Stimulated activated CD4-positive, alpha-beta T cell treated with anti-CD3 and anti-CD28 coated beads, Interleukin-4, amount 100 ng/mL, for 1 hour (primary cell): Measurements from ENCODE around the gene PARP11.

Experiments used
- DNase-seq: peaks from one replicate; pipeline ENCODE4 v3.0.0-alpha.2; 2020

Gene PARP11, protein sequence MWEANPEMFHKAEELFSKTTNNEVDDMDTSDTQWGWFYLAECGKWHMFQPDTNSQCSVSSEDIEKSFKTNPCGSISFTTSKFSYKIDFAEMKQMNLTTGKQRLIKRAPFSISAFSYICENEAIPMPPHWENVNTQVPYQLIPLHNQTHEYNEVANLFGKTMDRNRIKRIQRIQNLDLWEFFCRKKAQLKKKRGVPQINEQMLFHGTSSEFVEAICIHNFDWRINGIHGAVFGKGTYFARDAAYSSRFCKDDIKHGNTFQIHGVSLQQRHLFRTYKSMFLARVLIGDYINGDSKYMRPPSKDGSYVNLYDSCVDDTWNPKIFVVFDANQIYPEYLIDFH

DNA sequence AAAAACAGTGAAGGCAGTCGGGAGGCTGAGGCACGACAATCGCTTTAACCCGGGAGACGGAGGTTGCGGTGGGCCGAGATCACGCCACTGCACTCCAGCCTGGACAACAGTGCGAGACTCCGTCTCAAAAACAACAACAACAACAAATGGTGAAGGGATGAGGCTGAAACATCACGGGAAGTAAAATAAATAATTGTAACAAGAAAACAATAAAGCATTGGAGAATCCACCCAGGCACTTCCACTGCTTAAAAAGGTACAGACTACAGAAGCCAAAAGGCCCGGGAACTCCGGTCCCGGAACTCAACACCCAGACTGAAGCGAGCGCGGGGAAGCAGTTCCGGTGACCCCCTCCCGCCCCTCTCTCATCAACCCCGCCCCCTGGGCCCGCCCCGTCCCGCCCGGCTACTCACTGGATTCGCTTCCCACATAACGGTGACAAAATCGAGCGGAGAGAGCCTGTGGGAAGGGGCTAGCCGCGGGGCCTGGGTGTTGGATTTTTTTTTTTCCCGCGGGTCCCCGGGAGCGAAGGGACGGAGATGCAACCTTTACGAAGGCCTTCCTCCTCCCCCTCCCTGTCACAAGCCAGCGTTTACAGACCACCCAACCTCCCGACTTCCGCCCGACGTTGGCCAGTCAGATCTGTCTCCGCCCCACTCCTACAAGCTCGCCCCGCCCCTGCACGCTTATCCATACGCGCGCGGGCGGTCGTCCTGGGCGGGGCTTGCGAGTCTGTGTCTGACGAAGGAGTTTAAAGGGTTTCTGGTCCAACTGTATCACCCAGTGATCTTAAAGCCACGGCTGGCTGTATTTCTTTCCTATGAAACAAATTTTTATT lies at the start of gene PARP11:
Gene PARP11, minus strand, starts transcription at position 600 of the 837 bp plus-strand sequence. Its CDS starts 170 bp downstream, at position 430.
- DNase-seq = peak; percentile 99

DNA sequence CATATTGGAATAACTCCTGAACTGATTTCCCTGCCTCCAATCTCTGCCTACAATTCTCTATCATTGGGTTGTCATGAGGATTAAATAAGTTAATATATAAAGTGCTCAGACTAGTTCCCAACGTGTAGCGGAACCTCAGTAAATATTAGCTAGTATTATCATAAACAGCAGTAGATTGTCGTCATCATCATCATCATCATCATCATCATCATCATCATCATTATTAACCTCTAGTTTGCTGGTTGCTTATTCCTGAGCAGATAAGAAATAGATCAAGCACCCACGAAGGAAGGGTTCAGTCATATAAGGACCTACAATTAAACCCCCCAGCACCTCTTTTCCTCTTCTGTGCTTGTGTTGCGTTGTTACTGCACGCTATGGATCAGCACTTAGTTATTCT lies 48.8 kb upstream of the PARP11 start:
- DNase-seq = no peak

DNA sequence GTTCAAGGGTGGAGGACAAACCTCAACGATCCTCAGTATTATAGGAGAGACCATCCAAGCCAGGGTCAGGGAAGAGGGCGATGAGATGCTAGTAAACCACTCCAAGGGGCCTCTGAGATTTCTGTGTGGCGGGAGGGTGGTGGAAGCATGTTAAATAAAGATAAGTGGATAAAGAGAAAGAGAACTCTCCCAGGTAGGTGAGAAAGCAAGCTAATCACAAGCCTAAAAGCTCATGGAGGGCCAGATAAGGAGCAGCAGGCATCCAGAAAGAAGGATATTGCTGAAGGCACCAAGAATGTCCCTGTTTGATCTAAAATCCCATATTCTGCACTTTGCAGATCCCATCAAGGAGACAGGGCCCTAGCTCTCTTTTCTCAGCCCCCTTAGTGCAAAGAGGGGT lies 48.3 kb upstream of the PARP11 start:
- DNase-seq = no peak

DNA sequence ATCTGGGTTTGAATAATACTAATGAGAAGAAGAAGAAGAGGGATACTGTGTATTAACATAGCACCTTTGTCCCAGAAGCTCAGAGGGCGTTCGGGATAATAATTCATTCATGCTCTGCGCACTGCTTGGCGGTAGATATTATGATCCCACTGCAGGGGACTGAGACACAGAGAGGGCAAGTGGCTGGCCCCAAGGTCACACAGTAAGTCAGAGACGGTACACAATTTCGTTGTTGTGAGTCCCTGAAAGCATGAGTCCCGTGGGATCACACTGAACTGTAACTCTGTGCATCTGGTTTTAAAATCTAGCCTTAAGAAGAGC lies 47.9 kb upstream of the PARP11 start:
- no peak for DNase-seq

DNA sequence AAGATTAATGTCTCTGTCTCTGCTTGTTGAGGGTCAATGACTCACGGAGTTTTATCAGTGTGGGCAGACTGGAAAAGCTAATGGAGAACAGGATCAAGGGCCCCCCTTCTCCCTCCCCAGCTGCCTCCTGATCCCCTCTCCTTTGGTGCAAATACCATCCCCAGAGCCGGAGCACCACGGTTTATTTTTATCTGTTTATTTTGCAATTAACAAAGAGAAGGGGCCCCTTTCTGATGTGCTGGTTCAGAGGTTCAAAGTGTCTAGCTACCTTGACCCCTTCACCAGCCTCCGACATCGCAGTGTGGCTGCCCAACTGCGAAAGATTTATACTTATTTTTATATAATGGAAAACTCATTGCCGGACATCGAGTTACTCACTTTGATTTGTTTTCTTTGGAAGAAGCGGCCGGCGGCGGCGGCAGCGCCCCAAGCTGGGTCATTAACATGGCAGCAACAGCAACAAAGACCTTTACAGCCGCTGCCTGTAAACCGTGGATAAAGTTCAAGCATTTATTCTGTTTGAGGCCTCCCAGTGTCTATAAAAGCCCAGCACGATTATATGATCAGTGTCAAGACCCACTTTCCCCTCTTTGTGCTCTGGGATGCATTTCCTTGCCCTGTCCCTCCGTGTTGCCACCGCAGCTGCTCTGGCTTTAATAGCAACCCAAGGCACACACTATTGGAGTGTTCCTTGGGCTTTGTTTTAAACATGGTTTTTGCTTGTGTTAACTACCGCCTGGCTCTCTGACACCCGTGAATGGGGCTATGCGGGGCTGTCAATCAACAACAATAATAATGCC lies 47.4 kb upstream of the PARP11 start:
- no peak for DNase-seq

DNA sequence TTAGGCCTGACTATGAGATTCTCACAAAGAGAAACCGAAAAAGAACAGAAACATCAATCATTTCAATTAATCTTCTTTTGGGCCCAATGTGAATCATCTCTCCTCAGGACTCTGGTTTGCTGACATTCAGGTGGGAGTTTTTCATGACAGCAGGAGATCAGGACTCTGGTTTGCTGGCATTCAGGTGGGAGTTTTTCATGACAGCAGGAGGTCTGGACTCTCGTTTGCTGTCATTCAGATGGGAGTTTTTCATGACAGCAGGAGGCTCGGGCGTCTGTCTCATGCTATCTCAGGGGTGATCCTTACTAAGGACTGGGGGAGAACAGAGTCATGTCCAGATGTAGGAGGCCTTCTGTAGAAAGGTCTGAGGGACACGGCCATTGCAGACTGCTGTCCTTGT lies 40.1 kb upstream of the PARP11 start:
- DNase-seq = peak; percentile 37

DNA sequence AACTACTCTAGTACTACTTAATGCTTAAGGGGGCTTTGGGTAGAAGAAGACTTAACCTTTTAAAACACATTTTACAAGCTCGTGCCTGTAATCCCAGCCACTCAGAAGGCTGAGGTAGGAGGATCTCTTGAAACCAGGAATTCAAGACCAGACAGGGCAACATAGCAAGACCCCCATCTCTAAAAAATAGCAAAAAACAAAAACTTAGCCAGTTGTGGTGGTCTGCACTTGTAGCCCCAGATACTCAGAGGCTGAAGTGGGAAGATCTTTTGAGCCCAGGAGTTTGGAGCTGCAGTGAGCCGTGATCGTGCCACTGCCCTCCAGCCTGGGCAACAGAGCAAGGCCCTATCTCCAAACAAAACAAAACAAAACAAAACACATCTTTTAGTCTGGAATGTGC lies 39.7 kb upstream of the PARP11 start:
- DNase-seq = no peak

DNA sequence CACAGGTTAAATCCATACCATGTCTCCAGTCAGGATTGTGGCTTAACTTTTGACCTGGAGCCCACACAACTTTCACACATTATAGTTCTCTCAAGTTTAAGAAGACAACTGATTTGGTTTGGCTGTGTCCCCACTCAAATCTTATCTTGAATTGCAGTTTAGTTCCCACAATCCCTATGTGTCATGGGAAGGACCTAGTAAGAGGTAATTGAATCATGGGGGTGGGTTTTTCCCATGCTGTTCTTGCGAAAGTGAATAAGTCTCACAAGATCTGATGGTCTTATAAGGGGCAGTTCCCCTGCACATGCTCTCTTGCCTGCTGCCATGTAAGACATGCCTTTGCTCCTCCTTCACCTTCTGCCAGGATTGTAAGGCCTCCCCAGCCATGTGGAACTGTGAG lies 38.2 kb upstream of the PARP11 start:
- DNase-seq = no peak

DNA sequence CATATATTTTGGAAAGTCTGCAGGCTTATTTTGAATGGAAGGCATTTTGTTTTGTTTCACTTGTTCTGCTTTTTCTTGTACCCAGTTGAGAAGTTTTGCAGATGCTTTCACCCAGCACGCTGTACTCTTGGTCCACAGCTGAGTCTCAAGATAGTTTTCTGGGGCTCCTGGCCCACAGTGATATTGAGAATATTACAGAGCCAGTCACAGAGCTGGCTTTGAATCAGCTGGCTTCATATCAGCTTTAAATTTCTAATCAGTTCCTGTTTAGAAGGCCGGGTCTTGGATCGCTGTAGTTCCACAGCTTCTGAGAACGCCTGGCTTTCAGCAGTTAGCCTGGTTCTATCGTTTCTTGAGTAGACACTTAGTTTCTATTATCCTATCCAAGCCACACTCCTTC lies 32.5 kb upstream of the PARP11 start:
- no peak for DNase-seq

DNA sequence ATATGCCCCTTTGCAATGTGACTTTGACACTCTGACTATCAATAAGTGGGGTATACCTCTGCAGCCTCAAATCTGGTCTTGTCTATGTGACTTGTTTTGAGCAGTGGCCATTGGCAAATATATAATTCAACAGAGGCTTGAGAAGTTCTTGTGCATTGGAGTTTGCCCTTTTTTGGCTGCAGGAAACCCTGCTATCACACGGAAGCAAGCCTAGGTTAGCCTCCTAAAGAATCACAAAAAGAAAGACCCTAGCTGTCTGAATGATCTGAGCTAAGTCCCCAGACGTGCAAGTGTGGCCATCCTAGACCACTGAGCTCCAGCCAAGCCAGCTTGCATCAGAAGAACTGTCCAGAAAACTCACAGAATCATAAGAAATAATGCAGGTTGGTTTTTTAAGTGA lies 31.8 kb upstream of the PARP11 start:
- no peak for DNase-seq

DNA sequence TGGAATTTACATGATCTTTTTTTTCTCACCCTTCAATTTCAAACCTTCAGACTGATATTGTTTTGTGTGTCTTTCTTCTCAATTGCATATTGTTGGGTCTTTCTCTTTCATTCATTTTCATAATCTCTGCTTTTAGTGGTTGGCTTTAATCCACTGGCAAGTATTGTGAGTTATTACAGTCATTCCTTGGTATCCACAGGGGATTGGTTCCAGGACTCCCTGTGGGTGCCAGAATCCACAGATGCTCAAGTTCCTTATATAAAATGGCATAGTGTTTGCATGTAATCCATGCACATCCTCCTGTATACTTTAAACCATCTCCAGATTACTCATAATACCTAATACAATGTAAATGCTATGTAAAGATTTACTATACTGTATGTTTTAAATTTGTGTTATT lies 29.7 kb upstream of the PARP11 start:
- DNase-seq = no peak

DNA sequence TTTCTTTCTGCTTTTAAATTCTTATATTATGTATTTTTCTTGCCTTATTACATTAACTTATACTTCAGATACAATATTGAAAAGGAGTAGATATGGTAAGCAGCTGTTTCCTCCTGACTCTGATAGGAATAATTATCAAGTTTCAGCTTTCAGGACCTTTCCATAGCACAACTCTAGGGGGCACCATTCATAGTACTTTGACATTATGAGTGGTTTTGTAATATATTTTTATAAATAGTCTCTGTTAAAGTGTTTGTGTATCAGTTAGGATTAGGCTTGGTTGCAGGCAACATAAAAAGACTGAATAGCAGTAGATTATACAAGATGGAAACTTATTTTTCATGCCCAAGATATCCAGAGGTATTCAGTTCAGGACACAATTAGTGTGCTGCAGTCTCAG lies 27.9 kb upstream of the PARP11 start:
- no peak for DNase-seq

DNA sequence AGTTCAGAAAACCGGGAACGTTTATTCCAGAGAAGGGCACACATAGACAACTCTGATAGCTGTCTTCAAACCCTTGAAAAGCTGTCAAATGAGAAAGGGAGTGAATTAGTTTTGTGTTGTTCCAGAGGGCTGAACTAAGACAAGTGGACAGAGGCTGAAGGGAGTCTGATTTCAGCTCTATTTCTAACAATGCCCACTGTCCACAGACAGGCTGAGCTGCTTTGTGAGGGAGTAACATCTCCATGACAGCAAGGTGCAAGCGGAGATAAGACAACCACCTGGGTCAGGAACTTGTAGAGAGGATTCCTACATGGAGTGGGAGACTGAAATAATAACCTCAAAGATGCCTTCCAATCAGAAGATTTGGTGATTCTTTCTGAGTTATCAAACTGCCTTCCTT lies 25.6 kb upstream of the PARP11 start:
- no peak for DNase-seq

DNA sequence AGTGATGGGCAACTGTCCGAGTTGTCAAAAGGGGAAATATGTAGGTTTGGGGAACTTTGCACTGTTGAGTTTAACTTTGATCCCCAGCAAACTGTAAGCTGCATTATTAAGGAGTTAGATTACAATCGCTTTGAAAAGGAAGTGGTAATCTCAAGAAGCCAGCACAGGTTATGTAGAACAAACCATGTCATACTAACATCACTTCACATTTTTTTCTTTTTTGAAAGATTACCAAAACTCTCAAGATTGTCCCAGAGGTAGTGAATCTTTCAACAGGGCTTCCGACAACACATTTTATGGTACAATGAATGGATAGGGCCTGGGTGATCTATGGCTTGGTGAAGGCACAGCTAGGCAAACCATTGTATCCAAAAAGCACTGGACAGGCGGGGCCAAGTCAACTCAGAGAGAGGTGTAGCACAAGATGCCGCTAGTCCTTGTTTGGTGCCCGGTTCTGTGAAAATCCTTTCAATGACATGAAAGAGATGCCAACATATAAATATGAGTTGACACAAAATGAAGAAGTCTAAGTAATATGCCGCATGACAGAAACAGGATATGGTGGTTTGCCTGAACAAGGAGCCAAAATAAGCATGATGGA lies 24.3 kb upstream of the PARP11 start:
- no peak for DNase-seq

DNA sequence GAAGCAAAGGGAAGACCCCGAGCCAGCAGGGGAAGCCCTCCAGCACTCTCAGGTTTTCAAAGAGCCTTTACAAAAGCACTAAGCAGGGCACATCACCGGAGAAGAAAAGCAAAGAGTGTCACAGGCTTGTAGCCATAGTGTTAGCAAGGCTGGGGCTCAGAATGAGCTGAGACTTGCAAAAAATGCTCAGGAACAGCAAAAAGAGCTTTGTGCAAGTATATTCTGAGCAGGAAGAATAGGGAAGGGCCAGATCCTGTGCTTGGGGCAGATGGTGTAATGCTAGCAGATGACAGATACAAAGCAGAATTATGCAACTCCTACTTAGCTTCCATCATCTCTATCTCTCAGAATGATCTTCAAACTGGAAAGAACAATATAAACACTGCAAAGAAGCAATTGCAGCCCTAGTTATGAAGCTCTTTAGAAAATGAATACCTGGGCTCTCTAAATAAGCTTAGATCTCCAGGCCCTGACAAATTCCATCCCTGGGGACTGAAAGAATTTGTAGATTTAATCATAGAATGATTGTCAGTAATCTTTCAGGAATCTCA lies 23.7 kb upstream of the PARP11 start:
- DNase-seq = no peak

DNA sequence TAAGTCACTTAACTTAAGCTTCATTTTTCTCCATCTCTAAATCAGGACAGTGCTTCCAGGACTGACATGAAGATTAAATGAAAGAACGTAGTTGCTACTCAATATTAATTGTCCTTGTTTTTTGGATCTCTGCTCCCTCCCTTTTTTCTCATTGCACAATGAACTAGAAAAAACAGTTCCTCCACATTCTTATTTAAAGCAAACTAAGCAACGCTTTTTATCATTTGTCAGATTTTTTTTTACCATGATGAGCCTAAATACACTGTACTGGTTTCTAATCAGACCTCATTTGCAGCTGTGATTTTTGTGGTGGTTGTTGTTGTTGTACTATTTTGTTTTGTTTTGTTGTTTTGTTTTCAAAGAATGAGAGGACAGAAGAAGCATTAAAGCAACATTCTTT lies 23.2 kb upstream of the PARP11 start:
- no peak for DNase-seq

DNA sequence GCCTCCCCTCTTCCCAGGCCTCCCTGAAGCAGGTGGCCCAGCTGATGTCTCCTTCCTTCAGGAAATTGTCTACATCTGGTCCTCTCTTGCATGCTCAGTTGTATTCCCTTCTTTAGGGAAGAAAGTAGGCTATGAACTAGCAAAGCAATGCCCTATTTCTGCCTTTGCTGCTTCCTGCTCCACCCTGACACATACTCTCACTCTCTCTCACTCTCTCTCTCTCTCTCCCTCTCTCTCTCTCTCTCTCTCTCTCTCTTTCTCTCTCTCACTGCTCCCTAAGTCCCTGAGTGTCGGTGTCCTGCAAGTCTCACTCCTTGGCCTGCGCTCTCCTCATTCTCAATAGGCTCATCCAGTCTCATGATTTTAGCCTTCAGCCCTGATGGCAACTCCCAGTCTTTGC lies 19.4 kb upstream of the PARP11 start:
- DNase-seq = no peak

DNA sequence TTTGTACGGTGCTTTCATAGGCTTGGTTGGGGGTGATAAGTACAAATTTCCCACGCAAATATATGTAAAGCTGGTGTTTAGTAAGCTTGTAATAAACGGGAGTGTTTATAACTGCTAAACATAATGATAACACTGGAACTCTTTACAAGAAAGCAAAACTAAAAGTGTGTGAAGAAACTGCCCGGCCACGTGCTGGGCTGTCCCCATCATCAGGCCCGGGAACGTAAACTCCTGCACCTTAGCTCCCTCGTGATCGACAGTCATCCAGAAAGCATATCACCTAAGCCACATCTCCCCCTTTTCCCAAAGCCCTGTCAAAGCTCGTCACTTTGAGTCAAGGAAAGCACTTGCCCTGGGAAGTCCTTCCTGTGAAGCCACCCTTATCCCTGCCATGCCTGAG lies 18.0 kb upstream of the PARP11 start:
- no peak for DNase-seq

DNA sequence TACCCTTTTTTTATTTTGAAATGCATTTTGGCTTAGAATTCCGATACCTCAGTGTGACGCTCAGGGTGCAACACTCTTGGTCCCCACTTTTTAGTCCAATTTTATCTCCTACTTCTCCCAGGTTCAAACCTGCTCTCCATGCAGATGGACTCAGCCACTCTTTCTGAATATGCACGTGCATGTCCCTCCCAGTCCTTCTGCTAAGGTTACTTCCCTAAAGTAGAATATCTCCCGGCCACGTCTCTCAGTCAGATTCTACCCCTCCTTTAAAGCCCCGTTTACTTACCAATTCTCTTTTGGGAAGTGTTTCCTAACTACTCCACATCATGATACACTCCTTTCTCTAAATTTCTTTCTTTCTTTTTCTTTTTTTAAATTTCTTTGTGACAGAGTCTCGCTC lies 15.5 kb upstream of the PARP11 start:
- no peak for DNase-seq

DNA sequence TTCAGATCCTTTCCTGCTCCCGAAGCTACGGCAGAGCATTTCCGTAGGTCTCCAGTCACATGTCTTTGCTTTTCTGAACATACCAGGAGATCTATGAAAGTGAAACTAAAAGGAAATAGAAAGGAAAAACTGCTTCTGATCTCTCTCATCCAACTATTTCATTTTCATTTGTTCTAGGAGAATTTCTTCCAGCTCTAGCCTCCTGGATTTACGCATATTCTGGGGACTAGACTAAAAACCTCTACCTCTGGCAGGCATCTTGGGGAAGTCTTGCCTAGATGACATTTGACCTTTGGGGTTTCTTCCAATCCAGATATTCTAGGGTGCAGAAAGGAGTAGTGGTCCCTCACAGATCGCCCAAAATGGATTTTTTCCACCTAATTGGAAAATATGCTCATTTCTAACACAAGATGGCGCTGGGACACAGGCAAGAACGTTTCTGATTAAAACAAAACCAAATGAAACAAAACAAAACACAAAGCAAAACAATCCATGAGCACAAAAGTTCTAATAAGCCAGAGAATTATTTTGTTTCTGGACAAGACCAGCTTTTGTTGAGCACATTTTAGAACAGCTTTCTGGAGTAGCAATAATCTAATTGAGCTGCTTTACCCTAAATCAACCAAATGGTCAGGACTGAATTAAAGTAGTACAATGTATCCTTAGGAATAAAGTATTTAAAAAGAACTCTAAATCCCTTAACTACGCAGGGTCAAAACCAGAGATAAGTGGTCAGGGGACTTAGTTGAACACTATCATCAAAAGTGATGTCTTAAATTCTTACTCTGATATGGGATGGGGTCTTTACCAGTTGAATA lies 12.3 kb upstream of the PARP11 start:
- no peak for DNase-seq

DNA sequence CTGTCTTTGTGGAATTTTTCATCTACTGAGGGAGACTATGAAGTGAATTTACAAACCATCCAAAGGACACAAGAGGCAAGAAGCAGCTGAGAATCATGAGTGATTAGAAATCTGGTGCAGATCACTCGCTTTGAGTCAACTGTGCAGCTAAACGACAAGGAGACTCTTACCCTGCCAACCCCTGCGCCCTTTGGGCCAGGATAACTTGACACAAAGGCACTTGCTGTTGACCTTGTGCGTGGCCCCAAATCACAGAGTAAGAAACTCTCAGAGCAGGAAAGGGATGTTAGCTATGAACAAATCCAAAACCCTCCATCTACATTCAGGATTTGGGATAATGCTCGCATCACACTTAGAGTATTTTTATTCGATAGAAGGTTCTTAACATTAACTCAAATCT lies 11.5 kb upstream of the PARP11 start:
- DNase-seq = no peak

DNA sequence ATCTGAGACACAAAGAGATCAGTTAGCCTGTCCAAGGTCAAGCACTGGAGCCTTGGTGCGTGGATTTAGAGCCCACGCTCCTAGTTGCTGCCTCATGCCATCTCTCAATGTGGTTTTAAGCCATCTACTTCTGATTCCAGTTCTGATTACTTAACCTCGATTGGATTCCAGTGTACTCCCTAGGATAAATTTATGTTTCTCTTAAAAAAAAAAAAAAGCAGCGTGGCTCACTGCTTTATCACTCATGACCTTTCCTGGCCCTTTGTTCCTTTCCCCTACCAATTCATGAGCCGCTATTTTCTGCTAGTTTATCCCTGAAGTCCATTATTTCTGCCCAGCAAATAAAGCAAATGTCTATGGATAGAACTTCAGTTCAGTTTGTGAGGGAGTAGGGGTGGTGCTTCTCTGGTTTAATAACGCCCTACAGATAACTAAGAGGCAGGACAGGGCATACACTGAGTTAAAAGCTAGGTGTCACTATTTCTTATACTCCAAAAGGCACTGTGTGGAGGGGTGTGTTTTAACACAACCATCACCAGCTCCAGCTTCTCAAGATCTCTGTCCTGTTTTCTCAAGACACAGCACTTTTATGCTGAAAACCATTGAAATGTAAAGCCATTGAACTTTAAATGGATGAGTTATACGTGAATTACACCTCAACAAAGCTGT lies 9.8 kb upstream of the PARP11 start:
- DNase-seq = no peak
